ENCODE results near the gene ACP5.
"Not testable (repeated sequence)": the region's sequence is repeated elsewhere in the genome, so short reads cannot be mapped to it uniquely, and the experiment has no call there.

- not testable (repeated sequence) for TF ChIP-seq CTCF, POLR2A (IDR thresholded peaks at IDR 0.05)
Measured at GRCh38 chr19:11564082-11564807, 13.2 kb downstream of the ACP5 start.
